GM12878 (cell line): ENCODE data around the gene ACTBL2. TPM values are rescaled to one million over a fixed set of nuclear protein-coding genes. Genes with fewer than 3 reads are reported as not detected.

Experiments used
- ATAC-seq: fragments of 200-7000 bp; cut with Tn5 transposase; 3 replicates; pipeline ENCODE4 v1.9.1; 2020; ENCODE audit warnings: mild to moderate bottlenecking, moderate library complexity
- BruUV-seq: library from RNA; stranded (reverse); fragments of 400-500 nt; replicated peaks from 2 replicates; lab custom pipeline; 2021; lab: Mats Ljungman, UMichigan
- CTCF ChIA-PET: fragments of 300-600 bp; sonication (Branson Sonifier 250); formaldehyde crosslinking; extraction: SDS; loops from one replicate; lab custom pipeline; 2021; ENCODE audit warnings: inconsistent platforms; lab: Yijun Ruan, JAX
- POLR2A ChIA-PET: fragments of 350-600 bp; formaldehyde crosslinking; extraction: SDS; loops from one replicate; lab custom pipeline; 2021; ENCODE audit warnings: inconsistent platforms; lab: Charles Lee
- RAD21 ChIA-PET: fragments of 300-600 bp; sonication (Branson Sonifier 250); formaldehyde crosslinking; loops from one replicate; lab custom pipeline; 2023; ENCODE audit warnings: antibody characterized with exemption; ENCODE audit not compliant: unreplicated experiment; lab: Charles Lee
- SMC1A ChIA-PET: fragments of 300-600 bp; sonication (Branson Sonifier 250); formaldehyde crosslinking; loops from one replicate; lab custom pipeline; 2023; ENCODE audit not compliant: unreplicated experiment, uncharacterized antibody; lab: Charles Lee
- DNase-seq: peaks from one replicate; pipeline ENCODE4 v3.0.0-alpha.2; 2011; ENCODE audit warnings: low read depth, low spot score
- FAIRE-seq: peaks from 3 replicates; lab custom pipeline; 2011; peaks lifted over from hg19 to GRCh38; lab: Jason Lieb, UNC
- H2AFZ ChIP-seq: 2 replicates; pipeline ENCODE4 v1.6.0; 2011; ENCODE audit warnings: low read depth, low read length, control low read depth; ENCODE audit not compliant: control insufficient read depth
- H3K27ac ChIP-seq: 2 replicates; pipeline ENCODE4 v1.5.1; 2011; ENCODE audit warnings: control low read depth; ENCODE audit not compliant: control insufficient read depth, insufficient read depth
- H3K27me3 ChIP-seq, 2 experiments: replicated peaks in 1 of 2; 2 replicates each; pipeline versions ENCODE4 v1.6.0 to v1.6.1; 2011; ENCODE audit warnings: low read length in 1 of 2; ENCODE audit not compliant: control insufficient read depth in 2 of 2, insufficient read depth in 2 of 2
- H3K36me3 ChIP-seq, 2 experiments: 2 replicates each; pipeline ENCODE4 v1.5.1; 2011; ENCODE audit warnings: low read length in 1 of 2; ENCODE audit not compliant: control insufficient read depth in 2 of 2, insufficient read depth in 2 of 2
- H3K4me1 ChIP-seq: 2 replicates; pipeline ENCODE4 v1.6.1; 2011; ENCODE audit warnings: mild to moderate bottlenecking, low read length, moderate library complexity, mixed read lengths; ENCODE audit not compliant: control insufficient read depth, insufficient read depth
- H3K4me2 ChIP-seq: 2 replicates; pipeline ENCODE4 v1.6.0; 2011; ENCODE audit warnings: control low read depth; ENCODE audit not compliant: control insufficient read depth, insufficient read depth
- H3K4me3 ChIP-seq: fragments of 200-600 bp; sonication (generic); 2 replicates; pipeline ENCODE4 v1.5.1; 2016
- H3K79me2 ChIP-seq: 2 replicates; pipeline ENCODE4 v1.6.0; 2011; ENCODE audit warnings: low read length; ENCODE audit not compliant: control insufficient read depth, insufficient read depth
- H3K9ac ChIP-seq: 2 replicates; pipeline ENCODE4 v1.8.0; 2011; ENCODE audit warnings: low read length, control low read depth, mixed read lengths; ENCODE audit not compliant: control insufficient read depth, insufficient read depth
- H3K9me3 ChIP-seq: replicated peaks from 3 replicates; pipeline ENCODE4 v1.5.1; 2011; ENCODE audit warnings: mild to moderate bottlenecking, low read length; ENCODE audit not compliant: control insufficient read depth, insufficient read depth
- H4K20me1 ChIP-seq: 2 replicates; pipeline ENCODE4 v1.6.0; 2011; ENCODE audit not compliant: control insufficient read depth, insufficient read depth
- ASH2L ChIP-seq: fragments of 300-600, 200-600 bp; sonication (generic); IDR thresholded peaks from 2 replicates; pipeline ENCODE4 v1.6.1; 2017; ENCODE audit warnings: low read depth, mild to moderate bottlenecking, borderline replicate concordance
- CBFB ChIP-seq: IDR thresholded peaks from 2 replicates; pipeline ENCODE4 v1.6.1; 2016; ENCODE audit warnings: antibody characterized with exemption, low read depth
- HCFC1 ChIP-seq: fragments of 150-350 bp; IDR thresholded peaks from 2 replicates; pipeline ENCODE4 v1.6.1; 2014; ENCODE audit warnings: low read length
- JUND ChIP-seq: IDR thresholded peaks from 2 replicates; pipeline ENCODE4 v1.6.1; 2012; ENCODE audit warnings: low read depth, mild to moderate bottlenecking, low read length, improper control_type of control experiment, moderate library complexity
- MEF2B ChIP-seq: fragments of 450-650 bp; IDR thresholded peaks from 2 replicates; pipeline ENCODE4 v1.6.1; 2018; ENCODE audit warnings: mild to moderate bottlenecking, moderate library complexity; ENCODE audit not compliant: partially characterized antibody, poor library complexity, severe bottlenecking
- MTA3 ChIP-seq: IDR thresholded peaks from 2 replicates; pipeline ENCODE4 v1.6.1; 2012; ENCODE audit warnings: low read length, inconsistent platforms, borderline replicate concordance
- NR2F1 ChIP-seq: fragments of 450-650 bp; conservative IDR thresholded peaks from 2 replicates; pipeline ENCODE4 v1.6.1; 2017; ENCODE audit warnings: mild to moderate bottlenecking
- SREBF1 ChIP-seq: IDR thresholded peaks from 2 replicates; pipeline ENCODE4 v1.6.1; 2012; ENCODE audit warnings: mild to moderate bottlenecking, low read length
- SREBF2 ChIP-seq: IDR thresholded peaks from 2 replicates; pipeline ENCODE4 v1.6.1; 2012; ENCODE audit warnings: mild to moderate bottlenecking, low read length
- SRF ChIP-seq, 2 experiments: IDR thresholded peaks; 2 replicates each; pipeline ENCODE4 v1.6.1; 2011; ENCODE audit warnings: low read depth in 2 of 2, low read length in 2 of 2, mild to moderate bottlenecking in 1 of 2, moderate library complexity in 1 of 2
- ZNF207 ChIP-seq: fragments of 450-650 bp; IDR thresholded peaks from 2 replicates; pipeline ENCODE4 v1.6.1; 2014; ENCODE audit warnings: antibody characterized with exemption, mild to moderate bottlenecking, borderline replicate concordance
- ZNF622 ChIP-seq: fragments of 450-650 bp; IDR thresholded peaks from 2 replicates; pipeline ENCODE4 v1.6.1; 2017; ENCODE audit warnings: mild to moderate bottlenecking, inconsistent platforms
- WGBS: methylation state at CpG from one replicate; pipeline ENCODE4 v1.1.6; 2016; ENCODE audit warnings: low lambda C conversion rate; ENCODE audit not compliant: insufficient replicate concordance, insufficient coverage; ENCODE audit errors: missing lambda C conversion rate; 5-methylcytosine and 5-hydroxymethylcytosine counted together
- in situ Hi-C: fragments of 300-500 bp; cut with MboI; formaldehyde crosslinking; loops from 9 replicates; pipeline ENCODE4 v1.14.3; 2018; ENCODE audit warnings: mixed read lengths
- intact Hi-C: fragments of 100-400 bp; cut with micrococcal nuclease; formaldehyde crosslinking; loops from one replicate; pipeline ENCODE4 v1.14.2; 2022; ENCODE audit not compliant: unreplicated experiment
- polyA plus RNA-seq, 11 experiments: library from polyadenylated mRNA; depleted of rRNA in 4 of 11; unstranded in 6 of 11; stranded (reverse) in 5 of 11; fragments of >200 nt; fragmentation: Nextera tagmentation in 4 of 11; fragmentation: Illumina TruSeq in 1 of 11; extraction: Ambion mirVana in 4 of 11; extraction: Trizol in 1 of 11; gene quantifications; 1 replicate in 1 of 11; 2 replicates in 10 of 11; pipeline versions ENCODE4 v1.2.1 to v1.2.3, GENCODE V29; 2011 to 2016; ENCODE audit warnings: inconsistent platforms in 2 of 11, missing spikeins in 2 of 11, low read depth in 1 of 11
- total RNA-seq, 4 experiments: library from RNA; depleted of rRNA in 3 of 4; stranded (reverse); fragments of >200 nt in 3 of 4; fragmentation: Illumina TruSeq in 1 of 4; extraction: Trizol in 1 of 4; gene quantifications; 2 replicates each; pipeline versions ENCODE4 v1.2.1 to v1.2.3, GENCODE V29; 2013 to 2021
- TF ChIP-seq, protein P1 (sequence below): IDR thresholded peaks from 2 replicates; pipeline ENCODE4 v1.6.1; 2012; ENCODE audit warnings: low read depth, low read length, improper control_type of control experiment
- TF ChIP-seq, protein P2 (sequence below): fragments of 450-650 bp; IDR thresholded peaks from 2 replicates; pipeline ENCODE4 v1.6.1; 2014; ENCODE audit warnings: mild to moderate bottlenecking
- TF ChIP-seq, protein P3 (sequence below): fragments of 450-650 bp; IDR thresholded peaks from 2 replicates; pipeline ENCODE4 v1.6.1; 2017; ENCODE audit warnings: mild to moderate bottlenecking, moderate library complexity
- TF ChIP-seq, protein P4 (sequence below): fragments of 450-650 bp; IDR thresholded peaks from 2 replicates; pipeline ENCODE4 v1.6.1; 2016; ENCODE audit warnings: mild to moderate bottlenecking, moderate library complexity, borderline replicate concordance

ACTBL2 gene
- total and polyA plus RNA-seq, 10 of the 15 experiments (the other 5 are each of a cell fraction or from before 2014, with no cell fraction given), result 0.04 to 0.06 (median 0.04) TPM; not detected in 7

DNA sequence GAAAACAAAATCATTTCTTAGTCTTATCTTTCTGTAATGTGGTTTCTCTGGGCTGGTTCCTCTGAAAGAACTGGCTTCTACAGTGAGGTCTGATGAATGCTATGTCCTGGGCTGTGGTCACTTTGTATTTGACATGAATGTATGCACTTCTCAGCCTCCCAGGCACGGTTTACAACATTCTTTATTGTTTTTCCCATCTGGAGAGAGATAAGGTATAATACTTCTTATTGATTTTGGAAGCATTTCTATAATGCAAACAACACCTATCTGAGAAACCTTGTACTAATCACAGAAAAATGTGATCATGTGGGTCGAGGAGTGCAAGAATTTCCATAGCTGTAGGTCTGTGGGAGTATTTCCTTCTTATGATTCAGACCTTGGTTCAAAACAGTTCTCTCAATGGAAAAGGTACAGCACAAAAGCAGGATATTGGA lies 46.9 kb downstream of the ACTBL2 start:
- FAIRE-seq (no peak), ATAC-seq (no peak), DNase-seq (no peak)
- ChIA-PET POLR2A (no interaction called here), RAD21 (interaction anchor here (1.4 kb wide), 1 partner anchor 138 kb away, joined by 3 read pairs; no protein-coding TSS in a partner anchor), CTCF (interaction anchor here (0.7 to 1.4 kb wide), 2 partner anchors 13 to 117 kb away, joined by 3 read pairs; no protein-coding TSS in a partner anchor), SMC1A (interaction anchor here (1.7 kb wide), 1 partner anchor 21 kb away, joined by 3 read pairs; no protein-coding TSS in a partner anchor)
- in situ Hi-C loops, result no loop called here
- H3K4me1 ChIP-seq, result no peaks in the 10 kb centered on the region
- no peaks in the 10 kb centered on the region for H3K79me2 ChIP-seq
- H3K27me3 ChIP-seq, result peaks cover 1 to 5% of the 10 kb centered on the region in 2 experiments; a peak in 1 of 4 replicates
- TF ChIP-seq, protein P1, sequence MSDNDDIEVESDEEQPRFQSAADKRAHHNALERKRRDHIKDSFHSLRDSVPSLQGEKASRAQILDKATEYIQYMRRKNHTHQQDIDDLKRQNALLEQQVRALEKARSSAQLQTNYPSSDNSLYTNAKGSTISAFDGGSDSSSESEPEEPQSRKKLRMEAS, result no peak
- TF ChIP-seq, protein P2, sequence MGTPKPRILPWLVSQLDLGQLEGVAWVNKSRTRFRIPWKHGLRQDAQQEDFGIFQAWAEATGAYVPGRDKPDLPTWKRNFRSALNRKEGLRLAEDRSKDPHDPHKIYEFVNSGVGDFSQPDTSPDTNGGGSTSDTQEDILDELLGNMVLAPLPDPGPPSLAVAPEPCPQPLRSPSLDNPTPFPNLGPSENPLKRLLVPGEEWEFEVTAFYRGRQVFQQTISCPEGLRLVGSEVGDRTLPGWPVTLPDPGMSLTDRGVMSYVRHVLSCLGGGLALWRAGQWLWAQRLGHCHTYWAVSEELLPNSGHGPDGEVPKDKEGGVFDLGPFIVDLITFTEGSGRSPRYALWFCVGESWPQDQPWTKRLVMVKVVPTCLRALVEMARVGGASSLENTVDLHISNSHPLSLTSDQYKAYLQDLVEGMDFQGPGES, result no peak
- TF ChIP-seq ZNF207 (no peak), JUND (no peak), NR2F1 (no peak), SRF (IDR thresholded peaks at IDR 0.05; ENCODE audit: low read depth in 2 of 2, low read length in 2 of 2) (no peak), ZNF622 (no peak), CBFB (no peak), MTA3 (no peak), SREBF2 (no peak), ASH2L (no peak), MEF2B (no peak), HCFC1 (no peak), SREBF1 (no peak)
- TF ChIP-seq, protein P3, sequence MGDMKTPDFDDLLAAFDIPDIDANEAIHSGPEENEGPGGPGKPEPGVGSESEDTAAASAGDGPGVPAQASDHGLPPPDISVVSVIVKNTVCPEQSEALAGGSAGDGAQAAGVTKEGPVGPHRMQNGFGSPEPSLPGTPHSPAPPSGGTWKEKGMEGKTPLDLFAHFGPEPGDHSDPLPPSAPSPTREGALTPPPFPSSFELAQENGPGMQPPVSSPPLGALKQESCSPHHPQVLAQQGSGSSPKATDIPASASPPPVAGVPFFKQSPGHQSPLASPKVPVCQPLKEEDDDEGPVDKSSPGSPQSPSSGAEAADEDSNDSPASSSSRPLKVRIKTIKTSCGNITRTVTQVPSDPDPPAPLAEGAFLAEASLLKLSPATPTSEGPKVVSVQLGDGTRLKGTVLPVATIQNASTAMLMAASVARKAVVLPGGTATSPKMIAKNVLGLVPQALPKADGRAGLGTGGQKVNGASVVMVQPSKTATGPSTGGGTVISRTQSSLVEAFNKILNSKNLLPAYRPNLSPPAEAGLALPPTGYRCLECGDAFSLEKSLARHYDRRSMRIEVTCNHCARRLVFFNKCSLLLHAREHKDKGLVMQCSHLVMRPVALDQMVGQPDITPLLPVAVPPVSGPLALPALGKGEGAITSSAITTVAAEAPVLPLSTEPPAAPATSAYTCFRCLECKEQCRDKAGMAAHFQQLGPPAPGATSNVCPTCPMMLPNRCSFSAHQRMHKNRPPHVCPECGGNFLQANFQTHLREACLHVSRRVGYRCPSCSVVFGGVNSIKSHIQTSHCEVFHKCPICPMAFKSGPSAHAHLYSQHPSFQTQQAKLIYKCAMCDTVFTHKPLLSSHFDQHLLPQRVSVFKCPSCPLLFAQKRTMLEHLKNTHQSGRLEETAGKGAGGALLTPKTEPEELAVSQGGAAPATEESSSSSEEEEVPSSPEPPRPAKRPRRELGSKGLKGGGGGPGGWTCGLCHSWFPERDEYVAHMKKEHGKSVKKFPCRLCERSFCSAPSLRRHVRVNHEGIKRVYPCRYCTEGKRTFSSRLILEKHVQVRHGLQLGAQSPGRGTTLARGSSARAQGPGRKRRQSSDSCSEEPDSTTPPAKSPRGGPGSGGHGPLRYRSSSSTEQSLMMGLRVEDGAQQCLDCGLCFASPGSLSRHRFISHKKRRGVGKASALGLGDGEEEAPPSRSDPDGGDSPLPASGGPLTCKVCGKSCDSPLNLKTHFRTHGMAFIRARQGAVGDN, result no peak
- TF ChIP-seq, protein P4, sequence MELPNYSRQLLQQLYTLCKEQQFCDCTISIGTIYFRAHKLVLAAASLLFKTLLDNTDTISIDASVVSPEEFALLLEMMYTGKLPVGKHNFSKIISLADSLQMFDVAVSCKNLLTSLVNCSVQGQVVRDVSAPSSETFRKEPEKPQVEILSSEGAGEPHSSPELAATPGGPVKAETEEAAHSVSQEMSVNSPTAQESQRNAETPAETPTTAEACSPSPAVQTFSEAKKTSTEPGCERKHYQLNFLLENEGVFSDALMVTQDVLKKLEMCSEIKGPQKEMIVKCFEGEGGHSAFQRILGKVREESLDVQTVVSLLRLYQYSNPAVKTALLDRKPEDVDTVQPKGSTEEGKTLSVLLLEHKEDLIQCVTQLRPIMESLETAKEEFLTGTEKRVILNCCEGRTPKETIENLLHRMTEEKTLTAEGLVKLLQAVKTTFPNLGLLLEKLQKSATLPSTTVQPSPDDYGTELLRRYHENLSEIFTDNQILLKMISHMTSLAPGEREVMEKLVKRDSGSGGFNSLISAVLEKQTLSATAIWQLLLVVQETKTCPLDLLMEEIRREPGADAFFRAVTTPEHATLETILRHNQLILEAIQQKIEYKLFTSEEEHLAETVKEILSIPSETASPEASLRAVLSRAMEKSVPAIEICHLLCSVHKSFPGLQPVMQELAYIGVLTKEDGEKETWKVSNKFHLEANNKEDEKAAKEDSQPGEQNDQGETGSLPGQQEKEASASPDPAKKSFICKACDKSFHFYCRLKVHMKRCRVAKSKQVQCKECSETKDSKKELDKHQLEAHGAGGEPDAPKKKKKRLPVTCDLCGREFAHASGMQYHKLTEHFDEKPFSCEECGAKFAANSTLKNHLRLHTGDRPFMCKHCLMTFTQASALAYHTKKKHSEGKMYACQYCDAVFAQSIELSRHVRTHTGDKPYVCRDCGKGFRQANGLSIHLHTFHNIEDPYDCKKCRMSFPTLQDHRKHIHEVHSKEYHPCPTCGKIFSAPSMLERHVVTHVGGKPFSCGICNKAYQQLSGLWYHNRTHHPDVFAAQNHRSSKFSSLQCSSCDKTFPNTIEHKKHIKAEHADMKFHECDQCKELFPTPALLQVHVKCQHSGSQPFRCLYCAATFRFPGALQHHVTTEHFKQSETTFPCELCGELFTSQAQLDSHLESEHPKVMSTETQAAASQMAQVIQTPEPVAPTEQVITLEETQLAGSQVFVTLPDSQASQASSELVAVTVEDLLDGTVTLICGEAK, result no peak
- no peak overlapping the region for H3K4me3 ChIP-seq
- 0% methylated on average over 2 of the region's 2 CpGs for WGBS
- H3K4me2 ChIP-seq, result no peak overlapping the region
- no peaks in the 10 kb centered on the region for H4K20me1 ChIP-seq
- H3K9me3 ChIP-seq, result no peaks in the 10 kb centered on the region
- H2AFZ ChIP-seq, result no peak overlapping the region
- intact Hi-C loops, result loop anchor here (10.0 kb wide), 1 partner anchor 59 kb away; no protein-coding TSS in a partner anchor
- no TSS peak for BruUV-seq
- H3K36me3 ChIP-seq, result no peaks in the 10 kb centered on the region
- no peak overlapping the region for H3K27ac ChIP-seq
- no peak overlapping the region for H3K9ac ChIP-seq
